Activated CD8-positive, alpha-beta memory T cell treated with anti-CD3 and anti-CD28 coated beads for 48 hours (primary cell): ENCODE data around the gene CRYGN.

Experiments used
- DNase-seq, 3 experiments: peaks; one replicate each; pipeline ENCODE4 v3.0.0-alpha.2; 2020; ENCODE audit warnings: low read depth in 2 of 3, low spot score in 2 of 3

Gene CRYGN

DNA sequence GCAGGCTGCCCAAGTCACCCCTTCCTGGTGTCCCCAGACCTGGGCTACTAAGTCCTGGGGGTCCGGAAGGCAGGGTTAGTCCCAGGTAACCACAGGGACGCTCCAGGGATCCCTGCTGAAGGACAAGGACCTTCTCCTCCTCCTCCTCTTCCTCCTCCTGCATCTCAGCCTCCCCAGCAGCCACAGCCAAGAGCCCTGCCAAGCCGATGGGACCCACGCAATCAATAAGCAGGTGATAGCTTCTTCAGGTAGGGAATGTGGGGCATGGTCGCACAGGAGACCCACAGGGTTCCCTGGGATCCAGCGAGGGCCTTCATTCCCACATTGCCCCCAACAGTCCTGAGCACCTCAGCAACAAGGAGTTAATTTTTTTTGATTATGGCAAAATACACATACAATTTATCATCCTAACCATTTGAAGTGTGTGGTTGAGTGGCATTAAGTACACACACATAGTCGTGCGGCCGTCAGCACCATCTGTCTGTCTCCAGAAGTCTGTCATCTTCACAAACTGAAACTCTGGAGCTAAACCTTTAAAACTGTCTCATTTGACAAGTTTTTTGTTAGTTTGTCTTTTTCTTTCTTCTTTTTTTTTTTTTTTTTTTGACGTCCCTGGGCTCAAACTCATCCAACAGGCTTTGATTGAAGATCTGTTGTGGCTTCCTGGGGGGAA is 12.1 kb downstream of the CRYGN start:
- DNase-seq = no peak

DNA sequence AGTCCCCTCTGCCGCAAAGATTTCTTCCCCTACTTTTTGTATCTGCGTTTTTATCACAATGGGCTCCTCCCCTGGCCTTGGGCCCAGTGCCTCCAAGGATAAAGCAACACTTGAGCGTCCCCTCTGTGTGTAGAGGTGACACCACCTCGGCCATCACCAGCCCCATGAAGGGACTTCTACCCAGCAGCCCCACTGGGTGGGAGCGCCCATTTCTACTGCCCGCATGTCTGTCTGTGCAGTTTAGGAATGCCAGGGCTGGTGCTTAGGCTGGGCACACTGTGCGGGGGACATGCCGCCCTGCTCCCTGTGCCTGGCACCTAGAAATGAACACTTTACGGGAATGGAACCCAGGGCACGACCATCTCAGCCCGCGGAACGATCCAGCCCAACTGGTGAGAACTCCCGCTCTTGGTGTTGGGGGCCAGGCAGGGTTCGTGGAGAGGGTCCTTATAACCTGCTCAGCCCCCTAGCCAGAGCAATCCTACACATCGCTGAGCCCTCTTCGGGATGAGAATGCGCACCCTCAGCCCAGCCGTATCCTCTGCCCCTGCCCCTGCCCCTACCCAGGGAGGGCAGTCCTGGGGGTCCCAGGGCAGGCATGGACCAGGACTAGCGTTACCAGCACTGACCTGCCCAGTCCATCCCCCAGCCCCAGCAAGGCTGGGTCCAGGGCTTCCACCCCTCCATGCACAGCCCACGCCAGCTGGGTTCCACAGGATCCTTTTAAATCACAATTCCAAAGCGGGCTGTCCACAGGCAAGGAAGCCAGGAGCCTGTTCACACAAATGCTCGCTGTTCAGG is 12.8 kb downstream of the CRYGN start:
- DNase-seq = no peak

DNA sequence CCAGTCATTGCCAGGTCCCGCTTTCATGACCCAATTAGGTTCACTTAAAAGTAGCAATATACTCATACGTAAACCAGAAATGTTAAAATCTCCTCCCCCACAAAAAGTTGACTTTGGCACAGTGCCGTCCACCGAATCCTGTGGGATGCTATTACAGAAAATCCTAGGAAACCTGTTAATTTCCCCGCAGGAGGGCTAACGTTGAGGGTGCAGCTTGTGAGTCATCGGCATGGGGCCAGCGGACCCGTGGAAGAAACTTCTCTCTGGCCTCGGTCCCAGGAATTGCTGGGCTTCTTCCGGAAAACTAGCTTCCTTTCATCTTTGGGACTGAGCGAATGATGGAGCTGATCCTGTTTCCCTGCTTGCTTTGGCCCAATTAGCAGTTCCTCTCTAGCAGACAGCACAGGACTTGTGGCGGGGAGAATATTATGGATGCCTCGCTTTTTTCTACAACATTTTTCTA is 13.5 kb downstream of the CRYGN start:
- no peak for DNase-seq

DNA sequence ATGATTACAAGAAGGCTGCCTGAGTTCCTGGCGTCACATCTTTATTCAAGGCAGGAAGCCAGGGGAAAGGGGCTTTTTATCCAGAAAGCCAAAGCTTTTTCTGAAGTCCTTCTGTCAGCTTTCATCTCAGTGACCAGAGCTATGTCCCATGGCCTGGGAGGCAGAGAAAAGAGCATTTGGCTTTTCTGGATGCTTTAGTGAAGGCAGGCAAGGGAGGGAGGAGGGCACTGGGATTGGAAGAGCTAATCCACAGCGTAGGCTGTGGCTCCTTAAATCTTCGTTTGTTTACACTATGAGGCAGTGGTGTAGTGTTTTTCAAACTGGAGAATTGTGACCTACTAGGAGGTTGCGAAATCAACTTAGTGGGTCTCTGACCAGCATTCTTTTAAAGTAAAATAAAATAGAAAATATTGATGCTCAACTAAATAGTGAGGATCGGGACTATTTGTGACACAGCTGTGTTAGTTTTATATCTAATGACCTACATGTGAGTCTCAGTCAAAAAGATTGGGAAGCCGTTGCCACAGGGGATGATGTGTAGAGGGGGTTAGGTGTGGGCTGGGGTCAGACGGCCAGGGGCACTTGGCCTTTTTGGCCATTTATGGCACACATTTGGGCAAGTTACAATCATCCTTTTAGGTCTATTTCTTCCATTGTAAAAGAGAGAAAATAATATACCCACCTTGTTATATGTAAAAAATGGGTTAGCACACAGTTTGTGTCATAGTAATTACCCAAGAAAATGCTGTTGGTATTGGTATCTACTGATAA is 14.1 kb downstream of the CRYGN start:
- no peak for DNase-seq

DNA sequence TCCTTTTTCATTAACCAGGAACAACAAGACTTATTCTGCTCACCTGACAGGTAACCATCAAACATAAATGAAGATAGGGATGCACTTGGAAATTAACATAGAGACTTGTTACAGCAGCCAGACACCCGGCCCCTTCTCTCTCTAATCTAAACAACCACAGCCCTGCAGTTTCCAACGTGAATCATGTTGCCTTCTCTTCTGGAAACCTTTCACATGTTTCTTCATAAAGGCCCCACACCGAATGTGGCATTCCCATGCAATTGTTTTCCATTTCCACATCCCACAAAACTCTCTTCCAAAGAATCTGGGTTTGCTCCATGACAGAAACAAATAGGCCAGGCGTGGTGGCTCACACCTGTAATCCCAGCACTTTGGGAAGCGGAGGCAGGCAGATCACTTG is 15.1 kb downstream of the CRYGN start:
- DNase-seq = no peak

DNA sequence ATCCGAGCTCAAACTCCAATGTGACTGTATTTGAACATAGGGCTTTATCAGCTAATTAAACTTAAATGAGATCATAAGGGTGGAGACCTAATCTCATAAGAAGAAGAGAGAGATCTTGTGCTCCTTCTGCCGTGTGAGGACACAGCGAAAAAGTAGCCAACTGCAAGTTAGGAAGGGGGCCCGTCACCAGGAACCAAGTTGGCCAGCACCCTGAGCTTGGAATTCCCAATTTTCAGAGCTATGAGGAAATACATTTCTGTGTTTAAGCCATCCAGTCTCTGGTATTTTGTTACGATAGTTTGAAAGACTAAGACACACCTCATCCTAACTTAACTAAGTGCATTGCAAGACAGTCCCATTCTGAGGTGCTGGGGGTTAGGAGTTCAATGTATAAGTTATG is 16.0 kb downstream of the CRYGN start:
- DNase-seq = no peak

DNA sequence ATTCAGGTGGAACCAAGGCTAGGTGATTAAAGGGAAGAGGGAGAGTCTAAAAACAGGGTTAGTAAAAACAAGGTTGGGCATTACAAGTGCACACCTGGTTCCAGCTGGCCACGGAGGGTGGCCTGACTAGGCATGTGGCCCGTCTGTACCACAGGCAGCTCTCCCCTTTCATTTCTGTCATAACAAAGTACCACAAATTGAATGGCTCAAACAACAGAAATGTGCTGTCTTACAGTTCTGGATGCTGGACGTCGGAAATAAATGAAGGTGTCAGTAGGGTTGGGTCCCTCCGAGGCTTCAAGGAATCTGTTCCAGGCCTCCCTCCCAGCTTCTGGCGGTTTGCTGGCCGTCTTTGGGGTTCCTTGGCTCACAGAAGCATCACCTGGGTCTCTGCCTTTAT is 16.7 kb downstream of the CRYGN start:
- no peak for DNase-seq

DNA sequence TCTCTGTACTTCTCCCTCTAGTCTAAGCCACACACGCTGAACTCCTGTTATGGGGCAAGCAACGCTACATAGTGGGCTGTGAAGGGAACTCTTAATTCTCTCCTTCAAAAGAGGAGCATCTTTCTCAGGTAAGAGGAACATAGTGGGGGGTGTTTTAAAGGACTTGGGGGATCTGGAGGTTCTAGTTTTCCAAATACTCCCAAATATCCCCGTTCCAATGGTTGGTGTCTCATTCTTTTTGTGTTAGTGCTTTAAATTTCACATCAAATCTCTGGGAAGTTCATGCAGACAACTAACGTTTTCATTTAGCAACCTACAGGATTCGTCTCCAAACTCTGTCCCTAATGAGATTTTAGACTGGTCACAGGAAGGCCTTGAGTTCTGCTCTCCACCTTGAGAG is 17.7 kb downstream of the CRYGN start:
- DNase-seq = no peak

DNA sequence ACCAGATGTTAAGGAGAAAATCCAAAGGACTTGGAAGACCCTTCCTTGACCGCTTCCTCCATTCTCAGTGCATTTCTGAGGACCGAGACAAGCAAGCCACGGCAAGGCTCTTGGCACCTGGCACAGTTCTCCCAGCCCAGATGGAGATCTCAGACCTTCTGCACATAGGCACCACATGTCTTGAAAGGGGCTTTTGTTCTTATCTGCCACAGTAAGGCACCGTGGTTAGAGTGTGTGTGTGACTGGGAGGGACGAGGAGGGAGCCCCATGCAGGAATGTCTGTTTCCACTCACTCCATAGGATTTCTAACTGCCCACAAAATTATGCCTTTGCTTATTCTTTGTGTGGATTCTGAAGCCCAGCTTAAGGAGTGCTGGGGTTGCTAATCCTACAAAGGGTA is 19.8 kb downstream of the CRYGN start:
- no peak for DNase-seq

DNA sequence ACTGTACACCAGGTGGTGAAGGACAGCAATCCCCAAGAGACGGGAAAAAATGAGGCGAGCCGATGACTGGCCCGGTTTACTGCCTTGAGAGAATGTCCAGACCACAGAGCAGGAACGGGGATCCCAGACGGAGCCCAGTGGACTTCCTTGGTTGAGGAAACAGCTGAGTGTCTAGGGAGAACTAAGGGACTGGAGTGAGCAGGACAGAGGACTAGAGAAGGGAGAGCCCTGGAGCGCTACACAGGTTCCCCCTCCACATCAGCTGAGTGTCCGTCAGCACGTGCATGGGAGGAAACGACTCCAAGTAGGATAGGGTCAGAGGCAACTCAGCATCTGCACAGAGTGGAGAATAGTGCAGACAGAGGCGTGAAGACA is 23.0 kb downstream of the CRYGN start:
- no peak for DNase-seq

DNA sequence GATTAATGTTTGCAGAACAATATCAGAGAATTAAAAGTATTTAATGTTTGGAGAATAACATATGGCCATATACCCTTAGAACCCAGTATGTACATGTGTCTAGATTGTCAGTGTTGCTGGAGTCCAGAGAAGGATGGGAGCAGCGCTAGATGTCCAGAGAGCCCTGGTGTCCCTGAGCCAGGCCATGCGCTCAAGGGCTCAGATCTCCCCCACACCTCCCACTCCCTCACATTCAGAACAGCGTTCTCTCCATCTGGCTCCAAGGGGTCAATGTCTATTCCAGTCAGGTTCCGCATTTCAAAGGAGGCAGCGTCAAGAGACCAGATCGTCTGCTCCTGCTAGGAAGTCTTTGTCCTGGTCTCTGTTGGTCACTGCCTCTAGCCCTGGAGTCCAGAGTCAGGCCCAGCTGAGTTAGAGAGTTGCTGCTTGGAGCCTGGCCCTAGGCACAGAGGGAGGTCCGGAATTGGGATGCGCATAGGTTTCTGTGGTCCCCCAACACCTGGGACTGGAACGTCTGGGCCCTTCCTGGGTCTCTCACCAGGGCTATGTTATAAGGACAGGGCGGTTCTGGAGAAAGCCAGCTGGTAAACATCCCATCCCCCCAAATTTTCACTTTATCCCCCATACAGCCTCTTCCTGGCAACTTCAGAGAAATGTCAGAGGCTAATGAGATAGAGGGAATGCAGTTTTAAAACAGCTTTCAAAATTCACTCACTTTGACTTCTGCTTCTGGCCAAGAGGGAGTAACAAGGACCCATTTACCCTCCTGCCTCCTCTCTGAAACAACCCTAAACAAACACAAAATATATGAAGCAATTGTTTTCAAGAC is 23.6 kb downstream of the CRYGN start:
- DNase-seq = no peak

DNA sequence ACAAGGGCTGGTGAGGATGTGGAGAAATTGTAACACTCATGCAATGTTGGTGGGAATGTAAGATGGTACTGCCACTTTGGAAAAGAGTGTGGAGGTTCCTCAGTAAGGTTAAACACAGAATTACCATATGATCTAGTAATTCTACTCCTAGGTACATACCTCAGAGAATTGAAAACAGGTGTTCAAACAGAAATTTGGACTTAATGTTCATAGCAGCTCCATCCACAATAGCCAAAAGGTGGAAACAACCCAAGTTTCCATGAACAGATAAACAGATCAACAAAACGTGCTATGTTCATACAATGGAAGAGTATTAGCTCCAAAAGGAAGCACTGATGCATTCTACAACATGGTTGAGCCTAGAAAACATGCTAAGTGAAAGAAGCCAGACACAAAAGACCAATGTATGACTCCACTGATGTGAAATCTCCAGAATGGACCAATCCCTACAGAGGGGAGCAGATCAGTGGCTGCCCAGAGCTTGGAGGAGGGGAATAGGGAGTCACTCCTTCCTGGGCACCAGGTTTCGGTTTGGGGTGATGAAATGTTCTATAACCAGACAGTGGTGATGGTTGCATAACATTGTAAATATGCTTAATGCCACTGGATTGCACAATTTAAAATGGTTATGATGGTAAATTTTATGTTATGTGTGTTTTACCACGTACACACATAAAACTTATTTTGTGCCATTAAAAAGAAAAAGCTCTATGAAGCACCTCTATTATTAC is 24.4 kb downstream of the CRYGN start:
- DNase-seq = no peak

DNA sequence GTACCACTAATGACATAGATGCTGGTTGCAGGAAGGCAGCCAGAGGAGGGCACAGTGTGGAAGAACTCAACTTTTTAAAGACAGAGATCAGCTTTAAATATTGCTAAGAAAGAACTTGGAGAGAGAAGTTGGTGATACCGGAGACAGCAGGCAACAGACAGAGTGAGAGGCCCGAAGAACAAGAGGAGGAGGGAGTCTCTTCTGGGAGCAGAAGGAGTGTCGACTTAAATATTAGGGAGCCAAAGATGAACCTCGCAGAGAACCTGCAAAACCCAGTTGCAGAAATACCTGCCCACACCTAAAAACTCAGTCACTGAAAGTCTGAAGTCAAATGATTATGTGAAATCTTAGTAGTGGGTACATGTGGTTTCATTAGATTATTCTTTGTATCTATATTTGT is 26.7 kb downstream of the CRYGN start:
- DNase-seq = no peak

DNA sequence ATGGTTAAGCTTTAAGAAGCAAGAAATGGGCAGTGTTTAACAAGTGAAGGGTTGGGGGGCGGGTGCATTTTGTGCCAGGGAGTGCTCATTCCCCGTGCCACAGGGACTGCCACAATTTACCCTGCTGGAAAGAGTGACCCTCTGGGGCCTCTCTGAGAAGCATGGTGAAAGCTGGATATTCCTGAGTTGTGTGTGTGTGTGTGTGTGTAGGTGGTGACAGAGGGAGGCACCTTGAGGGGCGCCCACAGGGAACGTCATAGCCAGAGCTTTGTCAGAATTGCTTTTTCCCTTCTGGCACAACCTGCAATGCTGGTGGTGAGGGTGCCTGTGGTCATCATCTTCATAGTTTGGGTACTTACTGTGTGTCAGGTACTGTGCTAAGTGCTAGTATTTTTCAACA is 27.6 kb downstream of the CRYGN start:
- no peak for DNase-seq

DNA sequence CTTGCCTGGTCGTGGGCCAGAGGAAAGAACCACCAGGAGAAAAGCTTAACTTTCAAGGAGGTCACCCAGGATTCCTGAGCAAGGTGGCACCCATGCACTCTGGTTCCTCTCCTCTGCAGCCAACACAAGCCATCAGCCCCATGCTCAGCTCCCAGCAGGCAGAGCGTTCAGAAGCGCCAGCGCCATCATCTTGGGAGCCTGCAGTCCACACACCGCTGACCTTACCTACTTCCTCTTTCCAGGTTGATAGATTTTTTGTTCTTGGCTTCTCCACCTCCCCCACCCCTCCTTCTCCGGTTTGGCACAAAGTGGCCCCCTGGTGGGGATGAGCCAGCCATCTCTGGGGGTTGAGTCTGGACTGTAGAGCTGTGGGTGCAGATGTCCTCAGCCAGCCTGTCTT is 28.4 kb downstream of the CRYGN start:
- DNase-seq = no peak

DNA sequence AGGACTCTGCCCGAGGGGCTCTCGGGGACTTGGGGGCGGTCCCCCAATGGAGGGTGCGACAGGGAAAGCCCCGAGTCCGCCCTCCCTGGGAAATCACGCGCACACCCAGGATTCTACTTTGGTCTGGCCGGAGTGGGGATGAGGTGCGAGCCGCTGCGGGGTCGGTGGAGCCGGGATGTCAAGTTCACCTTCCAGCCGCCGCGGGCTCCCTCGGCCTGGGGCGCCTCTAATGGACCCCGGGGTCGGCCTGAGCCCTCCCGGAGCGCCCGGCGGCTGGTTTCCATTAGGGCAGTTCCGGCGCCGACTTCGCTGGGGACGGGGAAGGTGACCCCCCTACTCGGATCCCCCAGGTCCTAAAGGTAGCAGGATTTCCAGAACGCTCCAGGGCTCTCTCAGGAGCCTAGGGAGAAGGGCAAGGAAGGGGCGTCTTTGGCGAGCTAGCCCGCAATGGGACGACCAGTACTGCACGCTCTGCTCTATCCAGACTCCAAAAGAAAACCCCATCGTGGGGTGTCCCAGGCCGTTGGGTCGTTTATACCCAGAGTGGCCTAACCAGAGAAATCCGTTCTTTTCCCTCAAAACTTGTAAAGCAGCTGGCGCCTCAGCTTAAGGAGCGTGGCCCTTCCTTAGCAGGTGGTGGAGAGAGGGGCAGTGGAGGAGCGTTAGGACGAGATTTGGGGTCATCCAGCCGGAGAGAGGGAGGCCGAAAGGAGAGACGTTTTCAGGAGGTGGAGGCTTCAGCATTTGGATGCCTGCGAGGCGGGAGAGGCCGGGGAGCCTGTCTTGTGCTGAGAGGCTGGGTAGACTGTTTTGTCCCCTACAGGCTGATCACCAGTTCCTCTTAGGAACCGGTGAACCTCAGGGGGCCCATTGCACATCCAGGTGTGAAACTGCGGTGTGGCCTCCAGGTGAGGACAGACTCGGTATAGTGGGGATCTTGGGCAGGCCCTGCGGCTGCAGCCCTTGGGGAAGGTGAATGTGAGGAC is 29.2 kb downstream of the CRYGN start:
- no peak for DNase-seq

DNA sequence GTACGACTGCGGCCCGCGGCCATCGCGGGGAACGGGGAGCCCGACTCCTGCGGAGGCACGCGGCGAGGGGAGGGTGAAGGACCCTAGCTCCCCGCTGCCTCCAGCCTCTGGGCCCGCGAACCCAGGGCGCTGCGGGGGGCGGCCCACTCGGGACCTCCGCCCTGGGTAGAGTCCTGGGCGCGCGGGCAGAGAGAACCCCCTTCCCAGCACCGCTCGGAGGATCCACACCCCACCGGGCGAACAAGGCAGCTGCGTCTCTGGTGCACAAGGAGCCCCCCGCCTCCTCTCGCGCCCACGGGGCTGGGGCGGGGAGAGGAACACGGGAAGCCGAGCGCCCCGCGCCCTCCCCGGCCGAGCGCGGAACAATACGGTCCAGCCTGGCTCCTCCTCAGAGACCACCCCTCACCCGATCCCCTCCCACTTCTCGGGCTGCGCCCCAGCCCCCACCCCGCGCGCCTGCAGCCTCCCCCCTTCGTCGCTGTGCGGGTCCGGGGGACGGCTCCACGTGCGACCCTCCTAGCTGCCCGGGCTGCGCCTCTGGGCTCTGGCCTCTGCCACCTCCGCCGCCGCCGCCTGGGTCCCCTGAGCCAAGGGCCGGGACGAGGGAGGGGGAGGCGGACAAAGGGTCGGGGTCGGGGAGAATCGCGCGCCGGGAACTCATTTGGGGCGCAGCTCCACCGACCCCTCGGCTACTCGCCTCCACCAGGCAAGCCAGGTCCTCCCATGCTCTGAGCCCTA is 30.1 kb downstream of the CRYGN start, which contains the start of gene WDR86:
WDR86 (minus strand) TSS at position 372 of the 738 bp plus-strand sequence. CDS start 449 bp downstream, outside the sequence.
- no peak for DNase-seq

DNA sequence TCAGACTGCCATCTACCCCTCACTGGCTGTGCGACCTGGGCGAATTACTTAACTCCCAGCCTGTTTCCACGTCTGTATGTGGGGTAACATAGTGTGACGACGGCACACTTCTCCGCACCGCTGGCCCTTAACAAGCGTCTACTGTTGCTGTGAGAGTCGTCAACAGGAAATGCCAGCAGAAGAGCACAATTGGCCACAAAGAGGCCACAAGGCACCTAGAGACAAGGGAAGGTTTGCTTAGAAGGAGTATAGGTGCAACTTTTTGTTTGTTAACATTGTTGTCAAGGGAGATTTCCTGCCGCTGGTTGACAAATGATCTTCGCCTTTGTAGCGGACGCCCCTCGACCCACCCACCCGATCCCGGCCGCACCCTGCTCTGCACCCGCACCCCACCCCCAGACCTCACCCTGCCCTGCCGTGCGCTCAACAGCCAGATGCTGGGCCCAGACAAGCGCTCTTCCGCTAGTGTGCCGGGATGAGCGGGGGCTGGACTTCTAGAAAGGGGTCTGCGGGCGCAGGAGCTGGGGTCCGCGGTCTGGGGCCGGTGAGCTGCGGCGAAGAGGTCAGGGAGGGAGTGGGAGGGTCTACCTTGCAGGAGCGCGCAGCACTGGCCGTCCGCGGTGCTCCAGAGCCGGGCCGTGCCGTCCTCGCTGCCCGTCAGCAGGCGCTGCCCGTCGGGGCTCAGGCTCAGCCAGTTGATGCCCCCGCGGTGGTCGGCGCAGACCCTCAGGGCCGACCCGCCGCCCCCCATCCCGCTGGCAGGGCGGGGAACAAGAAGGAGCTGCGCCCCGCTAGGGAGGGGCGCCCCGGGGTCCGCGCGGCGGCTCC is 30.9 kb downstream of the CRYGN start:
- DNase-seq = no peak
